GM18505 (cell line): ENCODE results near the gene SLC7A14.

Experiments used
- ATAC-seq: cut with Tn5 transposase; IDR thresholded peaks from one replicate; pipeline ENCODE4 v1.9.1; 2021; ENCODE audit not compliant: unreplicated experiment
- POLR2A ChIP-seq: IDR thresholded peaks from 4 replicates; pipeline ENCODE4 v1.6.1; 2011; ENCODE audit warnings: borderline replicate concordance; ENCODE audit not compliant: insufficient read depth, insufficient read length; ENCODE audit errors: extremely low read depth

Gene SLC7A14

DNA sequence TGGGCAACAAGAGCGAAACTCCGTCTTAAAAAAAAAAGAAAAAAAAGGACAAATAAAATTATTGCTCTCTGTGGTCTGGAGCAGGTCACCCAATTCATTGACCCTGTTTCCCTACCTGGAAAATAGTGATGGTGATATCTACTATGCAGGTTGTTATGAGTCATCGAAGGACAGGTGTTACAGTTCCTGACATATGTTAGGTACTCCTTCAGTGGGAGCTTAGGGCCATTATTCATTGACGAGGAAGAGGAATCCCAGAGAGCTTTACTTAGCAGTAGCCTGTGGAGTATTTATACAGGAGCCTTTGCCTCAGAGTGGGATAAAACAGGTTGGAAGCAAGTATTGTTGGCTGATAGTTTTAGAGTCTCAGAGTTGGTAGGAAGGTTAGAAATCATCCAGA, 74.5 kb downstream of the SLC7A14 start:
- no peak for TF ChIP-seq POLR2A
- ATAC-seq, result no peak

DNA sequence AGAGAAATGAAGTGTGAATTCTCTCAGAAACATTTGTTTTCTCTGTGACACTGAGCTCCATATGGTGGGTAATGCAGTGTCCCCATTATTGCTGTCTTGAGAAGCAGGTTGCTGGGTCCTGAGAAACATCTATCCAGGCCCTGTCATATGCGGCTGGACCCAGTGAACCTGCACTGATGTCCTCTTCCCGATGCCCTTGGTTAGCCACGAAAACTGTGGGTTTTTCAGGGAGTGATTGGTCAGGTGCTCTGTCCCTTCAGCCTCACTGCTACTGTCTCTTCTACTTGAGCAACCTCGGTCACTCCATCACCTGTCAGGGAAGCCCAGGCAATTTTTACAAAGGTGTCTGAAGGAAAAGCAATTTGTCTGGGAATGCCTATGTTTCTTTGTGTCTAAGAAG, 77.0 kb downstream of the SLC7A14 start:
- TF ChIP-seq POLR2A, result no peak
- no peak for ATAC-seq

DNA sequence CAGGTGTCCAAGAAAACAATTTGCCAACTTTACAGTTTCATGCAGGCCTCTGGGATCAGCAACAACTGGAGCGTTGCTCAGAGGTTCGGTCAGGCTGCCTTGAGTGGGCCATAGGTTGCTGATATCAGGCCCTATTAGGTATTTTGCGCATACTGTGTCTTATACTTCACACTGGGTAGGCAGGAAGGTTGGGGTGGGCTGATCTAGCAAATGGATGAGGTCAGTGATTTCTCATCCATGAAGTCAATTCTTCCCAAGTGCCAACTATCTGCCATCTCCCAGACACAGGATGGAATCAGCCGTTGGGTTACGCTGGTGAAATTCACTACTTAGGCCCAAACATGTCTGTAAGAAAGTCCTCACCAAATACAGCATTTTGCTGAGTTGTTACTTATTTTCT, 77.6 kb downstream of the SLC7A14 start:
- no peak for ATAC-seq
- TF ChIP-seq POLR2A, result no peak

DNA sequence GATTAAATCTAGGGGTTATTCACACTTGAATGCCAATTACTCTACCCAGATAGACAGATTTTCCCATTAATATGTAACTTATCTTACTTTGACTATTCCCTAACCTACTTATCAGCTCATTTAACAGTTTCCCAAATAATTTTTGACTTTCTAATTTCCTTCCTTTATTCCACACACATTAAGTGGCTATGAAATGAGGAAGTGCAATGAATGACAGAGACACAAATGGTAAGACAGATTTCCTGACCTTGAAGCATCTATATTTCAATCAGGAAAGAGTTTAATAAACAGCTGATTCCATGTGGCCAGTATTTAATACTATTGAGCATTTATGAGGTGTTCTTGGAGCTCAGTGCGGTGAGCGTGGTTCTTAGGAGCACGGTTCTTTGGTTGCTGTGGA, 78.8 kb downstream of the SLC7A14 start:
- TF ChIP-seq POLR2A, result no peak
- ATAC-seq, result no peak

DNA sequence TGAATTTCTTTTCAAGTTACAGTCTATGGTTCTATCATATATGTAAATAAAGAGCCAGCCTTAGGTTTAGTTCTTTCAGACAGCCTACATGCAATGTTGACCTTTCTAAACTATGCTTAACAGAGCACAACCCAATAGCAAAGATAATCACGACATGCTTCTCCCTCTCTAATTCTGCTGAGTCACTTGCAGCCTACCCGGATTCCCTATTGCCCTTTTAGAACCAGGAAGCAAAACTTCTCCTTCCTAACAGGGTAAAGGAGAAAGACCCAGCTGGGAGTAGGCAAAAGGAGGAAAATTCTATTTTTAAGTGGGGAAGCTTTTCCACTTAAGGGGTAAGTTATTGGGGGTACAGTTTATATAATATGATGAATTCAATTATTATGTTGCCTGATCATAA, 79.3 kb downstream of the SLC7A14 start:
- ATAC-seq, result no peak
- TF ChIP-seq POLR2A, result no peak

DNA sequence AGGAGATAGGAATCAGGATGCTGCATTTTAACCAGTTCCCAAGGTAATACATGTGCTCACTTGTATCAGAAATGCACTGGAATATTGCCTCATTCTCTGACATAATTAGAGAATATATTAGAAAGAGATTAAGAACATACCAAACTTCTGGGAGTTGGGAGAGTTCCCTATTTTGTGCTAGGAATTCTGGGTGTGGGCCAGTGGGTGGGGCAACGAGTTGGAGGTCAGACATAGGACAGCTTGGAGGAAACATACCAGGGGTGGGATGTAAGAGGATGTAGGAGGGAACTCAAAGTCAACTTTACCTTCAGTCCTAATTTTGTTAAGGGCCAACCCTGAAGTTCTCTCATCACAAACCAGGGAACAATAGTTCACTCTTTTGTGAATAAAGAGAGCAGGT, 83.6 kb downstream of the SLC7A14 start:
- no peak for TF ChIP-seq POLR2A
- ATAC-seq, result no peak

DNA sequence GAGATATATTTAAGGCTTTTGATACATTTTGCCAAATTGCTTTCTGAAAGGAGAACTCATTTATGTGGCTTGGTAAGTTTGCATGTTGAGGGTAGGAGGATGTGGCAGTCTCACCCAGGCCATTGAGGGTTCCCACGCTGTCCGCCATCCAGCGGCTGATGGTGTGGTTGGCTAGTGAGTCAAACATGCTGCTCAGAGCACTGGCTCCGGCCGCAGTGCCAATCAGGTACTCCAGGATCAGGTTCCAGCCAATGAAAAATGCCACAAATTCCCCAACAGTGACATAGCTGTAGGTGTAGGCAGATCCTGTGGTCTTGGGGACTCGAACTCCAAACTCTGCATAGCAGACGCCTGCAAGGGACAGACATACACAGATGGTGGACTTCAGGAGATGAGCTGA, 84.9 kb downstream of the SLC7A14 start:
- no peak for TF ChIP-seq POLR2A
- ATAC-seq, result no peak

DNA sequence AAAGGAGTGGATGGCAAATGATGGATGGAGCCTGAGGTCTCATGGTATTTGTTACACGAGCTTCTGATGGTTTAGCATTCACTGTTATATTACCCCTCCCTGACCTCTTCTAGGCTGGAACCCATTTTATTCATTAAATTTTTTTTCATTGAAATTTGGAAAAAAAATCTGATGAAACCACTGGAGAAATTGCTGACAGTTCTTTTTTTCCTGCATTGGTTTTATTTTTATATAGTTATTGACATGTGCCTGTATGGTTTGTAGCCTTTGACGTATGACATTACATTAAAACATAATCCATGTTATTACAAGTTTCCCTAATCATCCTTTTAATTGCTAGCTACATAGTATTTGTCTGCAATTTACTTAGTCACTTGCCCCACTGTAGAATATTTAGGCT, 85.4 kb downstream of the SLC7A14 start:
- TF ChIP-seq POLR2A, result no peak

DNA sequence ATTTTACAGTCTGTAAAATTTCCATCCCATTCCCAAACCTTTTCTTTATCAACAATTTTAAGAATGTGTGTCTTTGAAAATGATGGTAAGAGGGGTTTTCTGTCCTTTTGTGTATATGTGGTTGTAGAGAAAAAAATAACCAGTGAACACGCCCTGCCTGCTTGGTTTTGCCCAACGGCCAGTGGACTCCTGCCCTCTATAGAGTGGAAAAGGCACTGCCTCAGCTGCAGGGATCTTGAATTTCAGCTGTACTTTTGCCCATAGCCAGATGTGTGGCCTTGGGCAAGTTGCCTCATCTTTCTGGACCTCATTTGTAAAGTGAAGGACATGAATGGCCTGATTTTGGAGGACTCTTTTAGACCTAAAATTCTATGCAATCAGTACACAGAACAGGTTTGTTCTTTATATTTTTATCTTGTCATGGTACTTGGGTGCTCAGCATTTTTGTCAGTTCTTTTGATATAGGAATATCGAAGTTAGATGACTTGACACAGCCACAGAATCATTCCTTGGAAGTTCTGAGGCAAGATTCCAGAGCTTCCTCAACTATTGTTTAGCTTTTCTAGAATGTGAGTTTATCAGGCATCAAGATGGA, 86.2 kb downstream of the SLC7A14 start:
- no peak for ATAC-seq
- no peak for TF ChIP-seq POLR2A

More for the DNA sequence above, 85.4 kb downstream of the SLC7A14 start:
- ATAC-seq, result no peak

DNA sequence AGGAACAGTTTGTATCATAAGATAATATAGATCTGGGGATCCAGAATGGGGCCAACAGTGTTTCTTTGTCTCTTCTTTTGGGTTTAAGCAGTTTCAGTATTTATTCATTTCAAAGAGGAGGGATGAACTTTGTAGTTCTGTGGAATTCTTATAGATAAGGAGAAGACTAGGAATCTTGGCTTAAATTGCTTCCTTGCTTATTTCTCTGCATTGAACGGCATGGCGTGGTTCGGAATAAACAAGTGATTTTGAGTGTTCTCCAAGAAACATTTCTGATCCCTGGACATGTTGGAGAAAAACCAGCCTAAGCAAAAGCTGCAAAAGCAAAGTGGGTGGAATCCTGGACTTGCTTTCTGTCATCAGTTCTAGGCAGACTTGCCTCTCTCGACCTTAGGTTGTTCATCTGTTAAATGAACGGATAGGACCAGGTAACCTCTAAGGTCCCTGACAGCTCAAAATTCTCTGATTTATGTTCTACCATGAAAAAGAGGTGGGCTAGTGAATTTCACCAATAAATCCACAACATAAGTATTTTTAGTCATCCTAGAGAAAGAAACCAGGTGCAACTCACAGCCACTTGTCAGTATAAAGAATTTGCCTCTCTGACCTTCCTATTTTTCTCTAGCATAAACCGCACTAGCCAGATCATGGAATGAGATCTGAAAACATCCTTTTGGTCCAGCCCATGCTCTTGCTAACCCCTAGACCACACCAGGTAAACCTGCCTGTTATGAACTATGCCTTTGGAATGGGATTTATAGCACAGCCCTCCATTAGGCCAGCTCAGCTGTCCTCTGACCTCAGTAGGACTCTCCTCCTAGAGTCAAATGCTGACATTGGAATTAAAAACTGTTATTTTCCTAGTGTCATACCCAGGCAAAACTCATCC, 88.4 kb downstream of the SLC7A14 start:
- ATAC-seq, result no peak
- no peak for TF ChIP-seq POLR2A

DNA sequence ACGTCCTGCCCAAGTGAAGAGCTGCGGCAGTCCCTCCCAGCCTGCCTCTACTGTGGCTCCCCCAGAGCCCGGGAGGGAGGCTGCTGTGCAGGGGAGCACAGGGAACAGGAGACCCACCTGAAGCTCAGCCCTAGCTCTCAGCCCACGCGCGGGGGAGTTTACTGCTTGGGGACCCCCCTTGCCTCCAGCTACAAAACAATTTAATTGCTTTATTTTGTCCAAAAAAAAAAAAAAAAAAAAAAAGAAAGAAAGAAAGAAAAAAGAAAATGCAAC, 89.1 kb downstream of the SLC7A14 start:
- TF ChIP-seq POLR2A, result no peak
- ATAC-seq, result no peak

DNA sequence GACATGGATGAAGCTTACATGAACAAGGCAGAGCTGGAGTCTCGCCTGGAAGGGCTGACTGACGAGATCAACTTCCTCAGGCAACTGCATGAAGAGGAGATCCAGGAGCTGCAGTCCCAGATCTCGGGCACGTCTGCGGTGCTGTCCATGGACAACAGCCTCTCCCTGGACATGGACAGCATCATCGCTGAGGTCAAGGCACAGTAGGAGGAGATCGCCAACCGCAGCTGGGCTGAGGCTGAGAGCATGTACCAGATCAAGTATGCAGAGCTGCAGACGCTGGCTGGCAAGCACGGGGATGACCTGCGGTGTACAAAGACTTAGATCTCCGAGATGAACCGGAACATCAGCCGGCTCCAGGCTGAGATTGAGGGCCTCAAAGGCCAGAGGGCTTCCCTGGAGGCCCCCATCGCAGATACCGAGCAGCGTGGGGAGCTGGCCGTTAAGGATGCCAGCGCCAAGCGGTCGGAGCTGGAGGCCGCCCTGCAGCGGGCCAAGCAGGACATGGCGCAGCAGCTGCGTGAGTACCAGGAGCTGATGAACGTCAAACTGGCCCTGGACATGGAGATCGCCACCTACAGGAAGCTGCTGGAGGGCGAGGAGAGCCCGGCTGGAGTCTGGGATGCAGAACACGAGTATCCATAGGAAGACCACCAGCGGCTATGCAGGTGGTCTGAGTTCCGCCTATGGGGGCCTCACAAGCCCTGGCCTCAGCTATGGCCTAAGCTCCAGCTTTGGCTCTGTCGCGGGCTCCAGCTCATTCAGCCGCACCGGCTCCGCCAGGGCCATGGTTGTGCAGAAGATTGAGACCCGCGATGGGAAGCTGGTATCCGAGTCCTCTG, 89.6 kb downstream of the SLC7A14 start:
- no peak for TF ChIP-seq POLR2A
- ATAC-seq, result no peak

DNA sequence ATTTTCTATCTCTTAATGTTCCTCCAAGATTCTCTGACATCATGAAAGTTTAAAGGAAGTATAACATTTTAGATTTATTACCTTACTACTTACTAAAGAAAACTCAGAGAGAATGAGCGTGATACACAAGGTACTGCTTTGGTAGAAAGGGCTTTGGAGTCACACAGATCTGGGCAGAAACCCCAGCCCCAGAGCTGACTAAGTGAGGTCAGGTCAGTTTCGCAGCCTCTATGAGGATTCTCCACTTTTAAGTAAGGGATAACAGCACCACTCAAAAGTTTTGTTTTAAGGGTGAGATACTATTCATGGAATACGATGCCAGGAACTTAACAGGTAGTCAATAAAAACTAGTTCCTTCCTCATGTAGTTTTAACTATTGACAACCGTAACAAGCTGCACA, 91.1 kb downstream of the SLC7A14 start:
- TF ChIP-seq POLR2A, result no peak

More for the DNA sequence above, 91.1 kb downstream of the SLC7A14 start:
- no peak for ATAC-seq
